ENCODE results near the gene PRDX5.

PRDX5 gene

DNA sequence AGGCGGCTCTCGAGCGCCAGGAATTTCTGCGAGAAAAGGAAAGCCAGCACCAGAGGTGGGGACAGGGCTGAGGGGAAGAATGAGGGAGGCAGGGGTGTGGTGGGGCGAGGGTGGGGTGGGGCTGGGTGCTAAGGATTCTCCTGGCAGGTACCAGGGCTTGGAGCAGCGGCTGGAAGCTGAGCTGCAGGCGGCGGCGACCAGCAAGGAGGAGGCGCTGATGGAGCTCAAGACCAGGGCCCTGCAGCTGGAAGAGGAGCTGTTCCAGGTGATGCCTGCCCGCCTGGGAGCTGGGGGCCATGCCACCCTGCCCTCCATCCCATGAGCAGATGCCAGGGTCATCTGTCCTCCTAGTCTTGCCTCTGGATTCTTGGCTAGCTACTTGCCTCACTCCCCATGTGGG, 31.5 kb downstream of the PRDX5 start:
- DNase-seq = no peak

DNA sequence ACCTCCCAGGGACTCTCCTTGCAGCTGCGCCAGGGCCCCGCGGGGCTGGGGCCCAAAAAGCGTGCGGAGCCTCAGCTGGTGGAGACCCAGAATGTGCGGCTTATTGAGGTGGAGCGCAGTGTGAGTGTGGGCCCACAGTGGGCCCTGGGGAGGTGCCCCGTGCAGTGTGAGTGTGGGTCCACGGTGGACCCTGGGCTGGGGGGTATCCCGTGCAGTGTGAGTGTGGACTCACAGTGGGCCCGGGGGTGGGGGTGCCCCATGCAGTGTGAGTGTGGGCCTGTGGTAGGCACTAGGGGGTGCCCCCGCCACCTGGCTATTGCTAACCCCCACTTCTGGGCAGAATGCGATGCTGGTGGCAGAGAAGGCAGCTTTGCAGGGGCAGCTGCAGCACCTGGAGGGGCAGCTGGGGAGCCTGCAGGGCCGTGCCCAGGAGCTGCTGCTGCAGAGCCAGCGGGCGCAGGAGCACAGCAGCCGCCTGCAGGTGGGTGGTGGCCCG, 33.3 kb downstream of the PRDX5 start:
- no peak for DNase-seq

DNA sequence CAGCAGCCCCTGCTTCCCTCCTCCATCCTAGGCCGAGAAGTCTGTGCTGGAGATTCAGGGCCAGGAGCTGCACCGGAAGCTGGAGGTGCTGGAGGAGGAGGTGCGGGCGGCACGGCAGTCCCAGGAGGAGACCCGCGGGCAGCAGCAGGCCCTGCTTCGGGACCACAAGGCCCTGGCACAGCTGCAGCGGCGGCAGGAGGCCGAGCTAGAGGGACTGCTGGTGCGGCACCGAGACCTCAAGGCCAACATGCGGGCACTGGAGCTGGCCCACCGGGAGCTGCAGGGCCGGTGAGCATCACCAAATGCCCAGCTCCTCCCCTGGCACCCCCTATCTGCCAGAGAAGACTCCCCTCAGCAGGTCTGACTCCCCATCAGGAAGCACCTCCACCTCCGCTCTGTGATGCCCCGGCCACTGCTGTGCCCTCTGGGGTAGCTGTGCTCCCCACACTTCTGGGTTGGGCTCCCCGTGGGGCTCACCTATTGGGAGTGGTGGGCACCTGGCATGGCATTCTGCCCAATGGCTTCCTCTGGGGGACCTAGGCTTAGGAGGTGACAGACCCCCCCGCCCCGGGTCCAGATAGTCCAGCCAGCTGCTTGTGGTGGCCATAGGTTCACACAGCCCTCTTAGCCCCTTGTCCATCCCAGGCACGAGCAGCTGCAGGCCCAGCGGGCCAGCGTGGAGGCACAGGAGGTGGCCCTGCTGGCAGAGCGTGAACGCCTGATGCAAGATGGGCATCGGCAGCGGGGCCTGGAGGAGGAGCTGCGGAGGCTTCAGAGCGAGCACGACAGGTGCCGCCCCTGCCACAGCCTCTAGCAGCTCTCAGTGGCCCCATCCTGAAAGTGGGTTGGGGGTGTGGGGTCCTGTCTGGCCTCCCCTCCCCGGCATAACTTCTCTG, 34.4 kb downstream of the PRDX5 start:
- no peak for DNase-seq

DNA sequence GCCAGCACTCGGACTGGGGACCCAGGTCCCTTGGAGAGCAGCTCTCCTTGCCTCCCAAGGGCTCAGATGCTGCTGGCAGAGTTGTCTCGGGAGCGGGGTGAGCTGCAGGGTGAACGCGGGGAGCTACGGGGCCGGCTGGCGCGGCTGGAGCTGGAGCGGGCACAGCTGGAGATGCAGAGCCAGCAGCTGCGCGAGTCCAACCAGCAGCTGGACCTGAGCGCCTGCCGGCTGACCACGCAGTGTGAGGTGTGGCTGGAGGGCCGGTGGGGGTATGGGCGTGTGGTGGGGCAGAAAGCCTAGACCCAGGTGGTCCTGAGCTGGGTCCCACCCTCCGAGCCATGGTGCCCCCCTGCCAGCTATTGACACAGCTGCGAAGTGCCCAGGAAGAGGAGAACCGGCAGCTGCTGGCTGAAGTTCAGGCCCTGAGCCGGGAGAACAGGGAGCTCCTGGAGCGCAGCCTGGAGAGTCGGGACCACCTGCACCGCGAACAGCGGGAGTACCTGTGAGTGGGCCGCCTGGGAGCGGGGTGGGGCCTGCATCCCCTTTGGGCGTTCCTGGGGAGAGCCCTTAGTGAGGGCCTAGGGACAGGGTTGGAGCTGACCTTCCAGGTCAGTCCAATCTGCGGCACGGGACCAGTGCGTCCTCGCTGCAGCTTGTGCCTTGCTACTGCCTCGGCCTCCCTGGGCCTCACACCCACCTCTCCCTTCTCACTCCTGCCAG, 35.2 kb downstream of the PRDX5 start:
- no peak for DNase-seq

DNA sequence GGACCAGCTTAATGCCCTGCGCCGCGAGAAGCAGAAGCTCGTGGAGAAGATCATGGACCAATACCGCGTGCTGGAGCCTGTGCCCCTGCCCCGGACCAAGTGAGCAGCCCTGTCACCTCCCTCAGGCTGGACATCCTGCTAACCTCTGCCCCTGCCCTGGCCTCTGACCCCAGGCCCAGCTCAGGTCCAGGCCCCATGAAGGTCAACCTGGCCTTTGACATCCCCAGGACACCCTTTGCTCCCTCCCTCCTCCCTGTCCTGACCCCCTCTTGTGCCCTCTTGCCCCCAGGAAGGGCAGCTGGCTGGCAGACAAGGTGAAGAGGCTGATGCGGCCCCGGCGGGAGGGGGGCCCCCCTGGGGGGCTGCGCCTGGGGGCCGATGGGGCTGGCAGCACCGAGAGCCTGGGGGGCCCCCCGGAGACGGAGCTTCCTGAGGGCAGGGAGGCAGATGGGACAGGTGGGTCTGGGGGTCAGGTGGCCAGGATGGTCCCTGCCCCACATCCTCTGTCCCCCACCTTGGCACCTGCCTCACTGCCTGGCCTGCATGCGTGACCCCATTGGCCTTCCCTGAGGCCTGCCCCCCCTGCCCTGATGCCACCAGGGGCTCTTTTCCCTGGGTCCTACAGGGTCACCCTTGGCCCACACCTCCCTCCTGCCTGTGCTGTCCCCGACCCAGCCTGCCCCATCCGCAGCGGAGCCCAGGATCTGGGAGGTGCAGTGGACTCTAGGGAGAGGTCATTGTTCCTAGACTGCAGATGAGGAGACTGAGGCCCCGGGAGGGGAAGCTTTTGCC, 36.0 kb downstream of the PRDX5 start:
- DNase-seq = no peak

DNA sequence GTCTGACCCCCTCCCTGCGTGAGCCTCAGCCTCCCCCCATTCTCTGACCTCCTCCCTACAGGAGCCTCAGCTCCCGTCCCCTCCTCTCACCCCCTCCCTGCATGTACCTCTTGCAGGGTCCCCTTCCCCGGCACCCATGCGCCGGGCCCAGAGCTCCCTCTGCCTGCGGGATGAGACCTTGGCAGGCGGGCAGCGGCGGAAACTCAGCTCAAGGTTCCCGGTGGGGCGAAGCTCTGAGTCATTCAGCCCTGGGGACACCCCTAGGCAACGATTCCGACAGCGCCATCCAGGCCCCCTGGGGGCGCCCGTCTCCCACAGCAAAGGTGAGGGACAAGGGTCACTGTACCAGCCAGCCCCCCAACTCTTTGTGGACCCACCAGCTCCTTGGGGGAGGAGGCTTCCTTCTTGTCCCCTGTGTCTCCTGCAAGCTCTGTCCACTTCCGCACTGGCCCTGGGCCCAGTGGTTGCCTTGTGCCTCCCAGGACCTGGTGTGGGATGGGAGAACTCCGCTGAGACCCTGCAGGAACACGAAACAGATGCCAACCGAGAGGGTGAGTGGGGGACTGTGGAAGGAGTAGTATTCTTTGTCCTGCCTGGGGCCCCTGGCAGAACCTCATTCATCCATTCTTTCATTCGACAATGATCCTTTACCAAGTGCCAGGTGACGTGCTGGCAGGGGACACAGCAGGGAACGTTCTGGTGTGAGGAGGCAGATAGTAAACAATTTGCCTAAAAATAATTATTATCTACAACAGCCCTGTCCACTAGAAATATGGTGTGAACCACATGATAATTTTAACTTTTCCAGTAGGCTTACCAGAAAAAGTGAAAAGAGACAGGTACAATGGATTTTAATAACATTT, 37.4 kb downstream of the PRDX5 start:
- DNase-seq = peak; percentile 46

DNA sequence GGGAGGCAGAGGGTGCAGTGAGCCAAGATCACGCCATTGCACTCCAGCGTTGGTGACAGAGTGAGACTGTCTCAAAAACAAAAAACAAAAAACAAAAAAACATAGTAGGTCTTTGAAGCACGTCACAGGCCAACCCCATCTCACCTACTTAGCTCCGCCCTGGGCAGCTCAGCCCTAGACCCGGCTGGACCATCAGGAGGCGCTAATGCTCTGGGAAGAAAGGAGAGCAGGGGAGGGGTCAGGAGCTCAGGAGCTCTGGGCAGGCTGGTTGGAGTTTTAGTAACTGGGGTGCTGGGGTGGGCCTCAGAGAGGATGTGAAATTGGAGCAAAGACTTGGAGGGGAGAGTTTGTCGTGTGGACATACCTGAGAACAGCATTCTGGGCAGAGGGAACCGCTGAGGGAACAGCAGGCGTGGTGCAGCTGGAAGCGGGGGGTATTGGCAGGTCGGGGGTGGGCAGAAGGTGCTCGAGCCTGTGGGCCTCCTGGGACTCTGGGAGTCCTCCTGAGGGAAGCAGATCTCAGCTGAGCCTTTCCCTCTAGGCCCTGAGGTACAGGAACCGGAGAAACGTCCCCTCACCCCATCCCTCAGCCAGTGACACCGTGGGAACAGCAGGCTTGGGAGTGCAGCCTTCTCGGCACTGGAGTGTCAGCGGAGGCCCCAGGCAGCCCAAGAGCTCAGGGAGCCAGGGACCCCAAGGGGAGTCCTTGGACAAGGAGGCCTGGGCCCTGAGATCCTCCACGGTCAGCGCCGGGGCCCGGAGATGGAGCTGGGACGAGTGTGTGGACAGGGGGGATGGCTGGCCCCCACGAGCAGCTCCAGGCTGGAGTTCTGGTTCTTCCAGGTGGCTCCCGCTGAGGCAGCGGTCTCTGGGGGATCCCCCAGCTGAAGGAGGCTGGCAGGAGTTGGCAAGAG, 38.8 kb downstream of the PRDX5 start:
- DNase-seq = peak; percentile 61

DNA sequence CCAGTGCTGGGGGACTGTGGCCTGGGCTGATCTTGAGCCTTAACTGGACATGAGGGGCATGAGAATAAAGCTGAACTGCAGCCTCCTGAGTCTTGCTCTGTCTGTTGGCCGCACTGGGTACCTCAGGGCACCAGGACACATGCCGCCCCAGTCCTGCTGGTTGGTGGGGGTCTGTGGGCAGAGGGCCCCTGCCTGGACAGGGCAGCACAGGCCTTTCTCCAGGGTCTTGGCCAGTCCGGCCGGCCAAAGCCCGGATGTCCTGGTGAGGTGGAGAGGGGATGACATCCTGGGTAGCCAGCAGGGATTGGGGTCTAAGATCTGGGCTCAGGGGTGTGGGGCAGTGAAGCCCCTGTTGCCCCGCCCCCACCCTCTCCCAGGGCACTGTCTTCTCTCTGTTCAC, 39.5 kb downstream of the PRDX5 start:
- DNase-seq = no peak

DNA sequence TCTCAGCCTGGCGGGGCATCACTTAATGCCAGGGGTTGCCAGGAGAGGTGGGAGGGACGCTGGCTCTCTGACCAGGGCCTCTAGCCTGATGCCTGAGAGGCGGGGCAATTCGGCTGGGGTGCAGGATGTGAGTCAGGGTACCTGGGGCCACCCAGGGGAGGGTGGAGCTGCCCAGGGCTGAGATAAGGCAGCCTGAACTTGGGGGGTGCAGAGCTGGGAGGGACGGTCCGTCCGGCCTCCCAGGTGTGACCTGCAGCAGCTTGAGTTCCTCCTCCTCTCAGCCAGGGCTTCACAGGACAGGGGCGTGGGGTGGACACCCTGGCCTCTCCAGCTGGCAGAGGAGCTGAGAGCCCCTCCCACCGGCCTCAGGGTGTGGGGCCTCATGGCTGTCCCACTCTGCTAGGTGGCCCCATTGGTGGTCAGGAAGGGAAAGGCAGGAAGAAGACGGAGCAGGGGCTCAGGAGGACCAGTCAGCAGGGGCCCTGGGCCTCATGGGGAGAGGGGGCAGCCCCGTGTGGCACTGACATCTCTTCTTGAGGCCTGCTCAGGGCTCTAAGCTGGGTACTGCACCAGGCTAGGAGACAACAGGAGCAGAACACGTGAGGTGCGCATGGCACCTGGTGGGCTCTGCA, 40.1 kb downstream of the PRDX5 start:
- peak; percentile 69 for DNase-seq

DNA sequence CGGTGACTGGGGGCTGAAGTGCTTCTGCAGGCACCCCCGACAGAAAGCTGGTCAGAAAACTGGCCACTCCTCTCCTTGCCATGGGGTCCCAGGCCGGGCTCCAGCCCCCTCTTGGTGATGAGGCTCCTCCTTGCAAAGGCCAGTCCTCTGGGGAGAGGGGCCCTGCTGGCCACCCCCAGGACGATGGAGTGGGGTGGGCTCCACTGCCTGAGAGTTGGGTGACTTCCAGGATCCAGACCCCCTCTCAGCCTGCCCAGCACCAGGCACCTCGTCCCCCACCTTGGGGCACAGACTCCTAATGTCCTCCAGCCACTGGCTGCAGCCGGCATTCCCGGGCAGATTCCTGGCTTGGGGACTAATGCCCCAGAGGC, 40.6 kb downstream of the PRDX5 start:
- DNase-seq = no peak

DNA sequence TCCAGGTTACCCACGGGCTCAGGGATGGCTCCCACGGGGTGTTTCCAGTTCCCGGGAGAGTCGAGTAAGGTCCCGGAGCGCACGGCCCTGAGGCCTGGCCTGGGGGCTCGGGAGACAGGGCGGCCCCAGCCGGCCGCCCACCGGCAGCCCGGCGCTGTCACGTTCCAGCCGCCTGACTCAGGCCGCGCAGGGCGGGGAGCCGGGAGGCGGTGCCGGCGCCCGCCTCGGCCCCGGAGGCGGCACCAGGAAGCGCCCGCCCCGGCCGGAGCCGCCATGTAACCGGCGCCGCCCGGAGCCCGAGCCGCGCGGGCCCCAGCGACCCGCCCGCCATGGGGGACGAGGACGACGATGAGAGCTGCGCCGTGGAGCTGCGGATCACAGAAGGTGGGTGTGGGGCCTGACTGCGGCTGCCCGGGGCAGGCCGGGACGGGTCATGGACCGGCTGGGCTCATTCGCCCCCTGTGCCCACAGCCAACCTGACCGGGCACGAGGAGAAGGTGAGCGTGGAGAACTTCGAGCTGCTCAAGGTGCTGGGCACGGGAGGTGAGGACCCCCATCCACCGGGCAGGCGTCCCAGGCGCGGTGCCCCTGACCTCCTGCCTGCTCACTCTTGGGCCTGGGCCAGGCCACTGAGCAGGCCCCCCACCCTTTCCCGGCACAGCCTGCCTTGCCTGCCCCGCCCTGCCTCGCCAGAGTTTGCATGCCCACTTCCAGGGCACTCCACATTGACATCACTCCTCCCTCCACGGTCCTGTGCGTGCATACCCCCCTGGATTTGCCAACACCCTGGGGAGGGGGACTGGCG, 41.2 kb downstream of the PRDX5 start, which contains the start of gene RPS6KA4:
Gene RPS6KA4, plus strand, starts transcription at position 256 of the 805 bp plus-strand sequence. Its CDS starts 74 bp downstream, at position 330.
- peak; percentile 67 for DNase-seq

DNA sequence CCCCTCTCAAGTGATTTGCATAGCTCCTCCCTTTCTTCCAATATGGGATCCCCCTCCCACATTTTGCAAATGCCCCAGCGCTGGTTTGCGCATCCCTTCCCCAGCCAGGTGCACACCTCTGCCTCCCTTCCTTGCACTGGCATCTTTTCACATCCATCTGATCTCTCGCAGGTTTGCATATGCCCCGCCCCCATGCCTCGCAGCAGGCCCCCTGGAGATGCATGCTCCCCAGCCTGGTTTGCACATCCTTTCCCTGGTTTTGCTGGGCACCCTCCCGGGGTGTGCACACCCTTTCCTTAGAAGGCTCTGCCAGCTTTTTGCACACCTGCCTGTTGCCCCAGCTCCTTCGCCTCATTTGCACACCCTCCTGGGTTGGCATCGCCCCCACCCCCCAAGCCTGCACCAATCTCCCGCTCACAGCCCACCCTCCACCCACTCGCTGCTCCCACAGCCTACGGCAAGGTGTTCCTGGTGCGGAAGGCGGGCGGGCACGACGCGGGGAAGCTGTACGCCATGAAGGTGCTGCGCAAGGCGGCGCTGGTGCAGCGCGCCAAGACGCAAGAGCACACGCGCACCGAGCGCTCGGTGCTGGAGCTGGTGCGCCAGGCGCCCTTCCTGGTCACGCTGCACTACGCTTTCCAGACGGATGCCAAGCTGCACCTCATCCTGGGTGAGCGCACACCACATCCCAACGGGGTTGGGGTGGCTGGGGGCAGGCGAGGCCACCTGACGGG, 42.0 kb downstream of the PRDX5 start:
- peak; percentile 38 for DNase-seq

DNA sequence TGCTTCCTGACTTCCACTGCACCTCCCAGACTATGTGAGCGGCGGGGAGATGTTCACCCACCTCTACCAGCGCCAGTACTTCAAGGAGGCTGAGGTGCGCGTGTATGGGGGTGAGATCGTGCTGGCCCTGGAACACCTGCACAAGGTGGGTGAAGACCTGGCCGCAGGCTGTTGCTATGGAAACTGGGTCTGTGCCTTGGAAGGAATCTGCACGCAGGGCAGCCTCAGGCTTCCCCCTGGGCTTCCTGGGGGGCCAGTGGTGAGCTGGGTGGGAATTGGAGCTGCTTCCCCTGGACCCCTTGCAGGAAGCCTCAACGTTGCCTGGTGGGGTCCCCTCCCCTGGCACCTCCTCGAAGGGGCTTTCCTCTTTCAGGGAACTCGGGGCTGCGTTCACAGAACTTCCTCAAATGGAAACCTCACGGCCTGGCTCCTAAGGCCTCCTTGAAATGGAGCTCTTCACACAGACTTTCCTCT, 42.6 kb downstream of the PRDX5 start:
- DNase-seq = no peak

DNA sequence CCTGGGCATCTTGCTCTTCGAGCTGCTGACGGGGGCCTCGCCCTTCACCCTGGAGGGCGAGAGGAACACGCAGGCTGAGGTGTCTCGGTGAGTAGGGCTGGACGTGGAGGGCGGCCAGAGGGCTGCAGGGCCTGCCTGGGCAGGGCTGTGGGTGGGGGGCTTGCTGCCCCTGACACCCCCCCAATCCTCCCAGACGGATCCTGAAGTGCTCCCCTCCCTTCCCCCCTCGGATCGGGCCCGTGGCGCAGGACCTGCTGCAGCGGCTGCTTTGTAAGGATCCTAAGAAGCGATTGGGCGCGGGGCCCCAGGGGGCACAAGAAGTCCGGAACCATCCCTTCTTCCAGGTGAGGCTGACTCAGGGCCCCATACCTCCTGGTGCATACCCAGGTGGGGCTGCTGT, 43.7 kb downstream of the PRDX5 start:
- no peak for DNase-seq

DNA sequence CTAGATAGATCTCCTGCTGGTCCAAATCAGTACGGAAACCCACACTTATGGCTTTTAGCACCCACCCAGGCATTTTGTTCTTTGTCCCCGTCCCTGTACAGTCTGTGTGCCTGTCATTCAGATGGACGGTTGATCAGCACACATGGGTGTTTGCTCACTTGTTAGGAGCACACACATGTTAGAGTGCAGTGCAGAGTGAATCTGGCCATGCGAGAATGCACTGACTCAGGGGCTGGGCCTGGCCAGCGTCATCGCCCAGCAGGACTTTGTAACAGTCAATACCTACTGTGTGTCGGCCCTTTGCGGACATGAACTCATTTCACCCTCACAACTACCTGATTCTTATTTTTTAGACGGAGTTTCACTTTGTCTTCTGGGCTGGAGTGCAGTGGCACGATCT, 44.4 kb downstream of the PRDX5 start:
- no peak for DNase-seq

DNA sequence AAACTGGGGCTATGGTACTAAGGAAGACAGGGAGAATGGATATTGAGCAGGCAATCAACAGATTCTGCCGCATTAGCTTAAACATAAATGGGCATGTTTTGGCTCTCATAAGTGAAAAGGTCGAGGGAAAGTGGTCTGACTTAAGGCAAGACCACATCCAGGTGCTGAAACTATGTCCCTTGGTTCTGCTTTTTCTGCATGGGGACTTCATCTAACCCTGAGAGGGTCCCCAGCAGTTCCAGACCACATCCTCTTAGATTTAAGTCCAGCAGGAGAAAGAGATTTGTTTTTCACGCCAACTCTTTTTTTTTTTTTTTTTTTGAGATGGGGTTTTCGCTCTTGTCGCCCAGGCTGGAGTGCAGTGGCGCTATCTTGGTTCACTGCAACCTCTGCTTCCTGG, 46.5 kb downstream of the PRDX5 start:
- no peak for DNase-seq

DNA sequence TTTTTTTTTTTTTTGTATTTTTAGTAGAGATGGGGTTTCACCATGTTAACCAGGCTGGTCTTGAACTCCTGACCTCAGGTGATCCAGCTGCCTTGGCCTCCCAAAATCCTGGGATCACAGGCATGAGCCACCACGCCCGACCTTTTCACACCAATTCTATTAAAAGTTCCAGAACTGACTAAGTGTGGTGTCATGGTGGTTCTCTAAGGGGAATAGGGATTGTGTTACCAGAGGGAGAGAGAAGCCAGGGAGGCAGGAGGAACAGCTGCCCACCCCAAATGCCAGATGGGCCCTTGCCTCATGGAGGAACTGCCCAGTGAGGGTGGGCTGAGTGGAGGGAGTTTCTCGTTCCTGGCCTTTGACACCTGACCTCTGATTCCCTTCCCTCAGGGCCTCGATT, 47.0 kb downstream of the PRDX5 start:
- DNase-seq = no peak

DNA sequence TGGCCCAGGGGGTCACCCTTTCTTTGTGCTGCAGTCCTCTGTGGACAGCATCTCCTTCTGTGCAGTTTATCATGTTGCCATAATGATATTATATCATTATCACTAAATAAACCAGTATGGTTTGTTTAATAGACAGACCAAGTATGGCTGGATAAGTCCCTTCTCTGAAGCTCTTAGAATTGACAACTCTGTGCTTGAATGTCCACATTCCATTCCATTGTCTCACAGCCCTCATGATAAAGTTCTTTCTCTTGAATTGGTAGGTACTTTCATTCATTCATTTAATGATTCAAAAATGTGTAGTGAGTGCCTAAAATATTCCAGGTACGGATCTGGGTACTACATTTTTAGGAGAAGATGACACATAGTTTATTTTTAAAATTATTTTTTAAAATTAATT, 48.8 kb downstream of the PRDX5 start:
- DNase-seq = no peak

Data from activated CD4-positive, alpha-beta T cell treated with anti-CD3 and anti-CD28 coated beads, Interleukin-2, Interleukin-6, amounts not matched to agents 100 ng/mL and 50 ng/mL, durations not matched to agents 16 hours and 8 hours (primary cell).